HCT116 (cell line): ENCODE measurements around the gene PRKCA. TPM values are rescaled to one million over a fixed set of nuclear protein-coding genes. Genes with fewer than 3 reads are reported as not detected.

ENCODE experiments used
- ATAC-seq: fragments of 200-7000 bp; cut with Tn5 transposase; 2 replicates; pipeline ENCODE4 v1.9.1; 2020; ENCODE audit warnings: mild to moderate bottlenecking, moderate library complexity
- BruUV-seq: library from RNA; stranded (reverse); fragments of 400-500 nt; replicated peaks from 2 replicates; lab custom pipeline; 2021; lab: Mats Ljungman, UMichigan
- CTCF ChIA-PET: fragments of 300-600 bp; sonication (Branson Sonifier 250); formaldehyde crosslinking; loops from one replicate; lab custom pipeline; 2021; ENCODE audit warnings: antibody characterized with exemption; lab: Charles Lee
- POLR2A ChIA-PET: fragments of 300-600, 350-600 bp; sonication (Branson Sonifier 250); formaldehyde crosslinking; loops from one replicate; lab custom pipeline; 2021; ENCODE audit warnings: antibody characterized with exemption; lab: Charles Lee
- RAD21 ChIA-PET, 2 experiments: fragments of 300-600 bp; sonication (Branson Sonifier 250); formaldehyde crosslinking; loops; one replicate each; lab custom pipeline; 2023; ENCODE audit warnings: low total read pairs in 2 of 2; ENCODE audit not compliant: uncharacterized antibody in 2 of 2, unreplicated experiment in 2 of 2, low non-redundant PET in 1 of 2; lab: Charles Lee
- DNase-seq: peaks from one replicate; pipeline ENCODE4 v3.0.0-alpha.2; 2010; ENCODE audit warnings: low read depth, low spot score
- H2AFZ ChIP-seq: fragments of 200-600 bp; shearing (Covaris generic), sonication (generic); 2 replicates; pipeline ENCODE4 v1.6.1; 2017; ENCODE audit warnings: low read depth, mixed run types, mixed read lengths, antibody characterized with exemption, low read length; ENCODE audit not compliant: poor library complexity, severe bottlenecking
- H3K27ac ChIP-seq: 2 replicates; pipeline ENCODE4 v1.5.1; 2012; ENCODE audit warnings: low read depth, low read length
- H3K27me3 ChIP-seq: fragments of 200-600 bp; sonication (generic); 2 replicates; pipeline ENCODE4 v1.6.1; 2016; ENCODE audit warnings: mixed run types, low read length, mixed read lengths; ENCODE audit not compliant: insufficient read depth
- H3K36me3 ChIP-seq, 2 experiments: fragments of 200-500 bp in 1 of 2; fragments of 200-600 bp in 1 of 2; sonication (Bioruptor generic) in 1 of 2; sonication (generic) in 1 of 2; 2 replicates each; pipeline versions ENCODE4 v1.5.1 to v1.6.1; 2014 to 2016; ENCODE audit warnings: low read length in 2 of 2, inconsistent platforms in 1 of 2, mixed read lengths in 1 of 2, mixed run types in 1 of 2; ENCODE audit not compliant: insufficient read depth in 2 of 2, control insufficient read depth in 1 of 2
- H3K4me1 ChIP-seq, 2 experiments: fragments of 200-600 bp in 1 of 2; sonication (generic) in 1 of 2; 2 replicates each; pipeline versions ENCODE4 v1.5.1 to v1.6.1; 2012 to 2017; ENCODE audit warnings: low read length in 2 of 2, inconsistent platforms in 1 of 2, mild to moderate bottlenecking in 1 of 2, mixed read lengths in 1 of 2, mixed run types in 1 of 2, moderate library complexity in 1 of 2; ENCODE audit not compliant: insufficient read depth in 2 of 2, control insufficient read depth in 1 of 2
- H3K4me2 ChIP-seq: fragments of 200-600 bp; sonication (generic); 2 replicates; pipeline ENCODE4 v1.6.1; 2017; ENCODE audit warnings: mixed run types, low read length, mixed read lengths
- H3K4me3 ChIP-seq, 2 experiments: fragments of 200-600 bp in 1 of 2; sonication (generic) in 1 of 2; replicated peaks in 1 of 2; 2 replicates each; pipeline ENCODE4 v1.5.1; 2011 to 2016; ENCODE audit warnings: low read length in 2 of 2, control low read depth in 1 of 2, low read depth in 1 of 2, mild to moderate bottlenecking in 1 of 2, mixed read lengths in 1 of 2, mixed run types in 1 of 2
- H3K79me2 ChIP-seq: fragments of 200-600 bp; sonication (generic); 2 replicates; pipeline ENCODE4 v1.6.1; 2017; ENCODE audit warnings: mild to moderate bottlenecking, mixed run types, low read length, moderate library complexity, mixed read lengths; ENCODE audit not compliant: insufficient read depth
- H3K9ac ChIP-seq: fragments of 200-600 bp; sonication (generic); 2 replicates; pipeline ENCODE4 v1.6.1; 2016; ENCODE audit warnings: low read length, mixed read lengths
- H3K9me2 ChIP-seq: fragments of 200-600 bp; sonication (generic), shearing (Covaris generic); 2 replicates; pipeline ENCODE4 v1.6.1; 2017; ENCODE audit warnings: mixed run types, mild to moderate bottlenecking, moderate library complexity; ENCODE audit not compliant: insufficient read depth
- H3K9me3 ChIP-seq, 2 experiments: fragments of 200-500 bp in 1 of 2; fragments of 200-600 bp in 1 of 2; sonication (Bioruptor generic) in 1 of 2; sonication (generic) in 1 of 2; 2 replicates each; pipeline ENCODE4 v1.6.1; 2014 to 2017; ENCODE audit warnings: low read length in 2 of 2, mixed read lengths in 2 of 2, inconsistent platforms in 1 of 2, low read depth in 1 of 2, mild to moderate bottlenecking in 1 of 2, mixed run types in 1 of 2, moderate library complexity in 1 of 2; ENCODE audit not compliant: control insufficient read depth in 1 of 2, insufficient read depth in 1 of 2
- H4K20me1 ChIP-seq: fragments of 200-600 bp; sonication (generic), shearing (Covaris generic); 2 replicates; pipeline ENCODE4 v1.6.1; 2017; ENCODE audit warnings: mixed run types, mild to moderate bottlenecking, moderate library complexity; ENCODE audit not compliant: insufficient read depth
- CBX3 ChIP-seq: IDR thresholded peaks from 2 replicates; pipeline ENCODE4 v1.6.1; 2012; ENCODE audit warnings: low read depth
- CEBPB ChIP-seq: IDR thresholded peaks from 2 replicates; pipeline ENCODE4 v1.6.1; 2012; ENCODE audit warnings: low read depth
- EGR1 ChIP-seq: IDR thresholded peaks from 2 replicates; pipeline ENCODE4 v1.6.1; 2012; ENCODE audit warnings: low read depth
- EZH2phosphoT487 ChIP-seq: fragments of 200-600 bp; IDR thresholded peaks from 2 replicates; pipeline ENCODE4 v1.6.1; 2018; ENCODE audit warnings: antibody characterized with exemption, borderline replicate concordance
- FOSL1 ChIP-seq: IDR thresholded peaks from 2 replicates; pipeline ENCODE4 v1.6.1; 2012; ENCODE audit warnings: low read depth
- JUND ChIP-seq: IDR thresholded peaks from 2 replicates; pipeline ENCODE4 v1.6.1; 2012
- POLR2AphosphoS5 ChIP-seq: IDR thresholded peaks from 2 replicates; pipeline ENCODE4 v1.6.1; 2011; ENCODE audit warnings: mild to moderate bottlenecking, low read depth, low read length, moderate library complexity
- RAD21 ChIP-seq: IDR thresholded peaks from 2 replicates; pipeline ENCODE4 v1.6.1; 2012; ENCODE audit warnings: low read depth, mild to moderate bottlenecking
- SP1 ChIP-seq: IDR thresholded peaks from 2 replicates; pipeline ENCODE4 v1.6.1; 2012; ENCODE audit warnings: low read depth
- ZFX ChIP-seq: fragments of 450-650 bp; IDR thresholded peaks from 2 replicates; pipeline ENCODE4 v1.6.1; 2017
- ZNF274 ChIP-seq: fragments of 200-500 bp; sonication (Bioruptor generic); IDR thresholded peaks from 2 replicates; pipeline ENCODE4 v1.6.1; 2014; ENCODE audit warnings: mild to moderate bottlenecking, low read depth, low read length, inconsistent platforms
- intact Hi-C: fragments of 100-400 bp; cut with micrococcal nuclease; formaldehyde crosslinking; loops from 2 replicates; pipeline ENCODE4 v1.10.0; 2022
- total RNA-seq: library from RNA; stranded (reverse); gene quantifications from one replicate; pipeline ENCODE4 v1.2.1, GENCODE V29; 2021; ENCODE audit not compliant: unreplicated experiment
- TF ChIP-seq, protein P1 (sequence below): IDR thresholded peaks from 2 replicates; pipeline ENCODE4 v1.6.1; 2011; ENCODE audit warnings: mild to moderate bottlenecking, low read length, moderate library complexity; ENCODE audit not compliant: insufficient replicate concordance; ENCODE audit errors: extremely low read depth
- TF ChIP-seq, protein P2 (sequence below): IDR thresholded peaks from 2 replicates; pipeline ENCODE4 v1.6.1; 2012

The PRKCA gene
- total RNA-seq, 1 experiment from 2014 or later = 18.8 TPM

DNA sequence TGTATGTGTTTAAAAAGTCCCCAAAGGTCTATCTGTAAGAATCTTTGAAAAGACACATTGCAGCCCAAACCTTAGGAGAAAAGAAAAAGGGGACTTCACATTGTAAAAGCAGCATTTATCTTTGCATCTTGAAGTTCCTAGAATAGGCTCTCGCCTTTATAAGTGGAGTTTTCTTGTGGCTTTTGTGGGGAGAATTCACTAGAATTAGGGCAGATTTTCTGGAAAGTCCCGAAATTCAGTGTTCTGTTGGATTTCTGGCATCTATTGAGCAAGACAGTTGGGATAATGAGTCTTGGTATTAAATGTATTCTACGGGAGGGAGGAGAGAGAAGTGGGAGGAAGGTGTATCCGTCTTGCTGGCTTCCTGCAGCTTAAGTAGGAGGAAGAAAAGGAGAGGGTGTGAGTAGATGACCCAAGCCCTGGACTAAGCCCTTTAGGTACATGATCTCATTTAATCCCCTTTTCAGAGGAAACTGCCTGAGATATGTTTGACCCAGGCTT is 62.6 kb downstream of the PRKCA start (continued):
- TF ChIP-seq, protein P1, sequence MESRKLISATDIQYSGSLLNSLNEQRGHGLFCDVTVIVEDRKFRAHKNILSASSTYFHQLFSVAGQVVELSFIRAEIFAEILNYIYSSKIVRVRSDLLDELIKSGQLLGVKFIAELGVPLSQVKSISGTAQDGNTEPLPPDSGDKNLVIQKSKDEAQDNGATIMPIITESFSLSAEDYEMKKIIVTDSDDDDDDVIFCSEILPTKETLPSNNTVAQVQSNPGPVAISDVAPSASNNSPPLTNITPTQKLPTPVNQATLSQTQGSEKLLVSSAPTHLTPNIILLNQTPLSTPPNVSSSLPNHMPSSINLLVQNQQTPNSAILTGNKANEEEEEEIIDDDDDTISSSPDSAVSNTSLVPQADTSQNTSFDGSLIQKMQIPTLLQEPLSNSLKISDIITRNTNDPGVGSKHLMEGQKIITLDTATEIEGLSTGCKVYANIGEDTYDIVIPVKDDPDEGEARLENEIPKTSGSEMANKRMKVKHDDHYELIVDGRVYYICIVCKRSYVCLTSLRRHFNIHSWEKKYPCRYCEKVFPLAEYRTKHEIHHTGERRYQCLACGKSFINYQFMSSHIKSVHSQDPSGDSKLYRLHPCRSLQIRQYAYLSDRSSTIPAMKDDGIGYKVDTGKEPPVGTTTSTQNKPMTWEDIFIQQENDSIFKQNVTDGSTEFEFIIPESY = no peak
- TF ChIP-seq EZH2phosphoT487 = no peak
- TF ChIP-seq POLR2AphosphoS5 = no peak
- no peak for TF ChIP-seq ZFX

DNA sequence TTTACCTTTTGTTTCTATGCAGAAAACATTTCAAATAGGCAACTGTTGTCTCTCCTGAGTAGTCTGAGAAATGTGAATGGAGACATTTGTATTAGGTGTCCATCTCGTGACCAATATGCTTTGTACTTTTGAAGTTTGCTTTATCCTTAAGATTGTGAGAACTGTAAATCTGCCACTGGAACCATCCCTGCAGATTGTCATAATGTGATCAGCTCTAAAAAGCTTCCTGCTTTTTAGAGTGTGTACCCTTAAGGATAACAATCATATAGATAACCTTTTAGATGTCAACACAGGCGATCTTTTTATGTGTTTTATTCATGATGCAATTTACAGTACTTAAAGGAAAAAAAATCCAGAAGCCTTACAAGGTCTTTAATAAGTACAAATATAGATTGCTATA is 63.5 kb downstream of the PRKCA start:
- no TSS peak for BruUV-seq
- no peaks in the 10 kb centered on the region for H3K9me2 ChIP-seq
- no peak overlapping the region for H3K27ac ChIP-seq
- no peak overlapping the region for H3K4me2 ChIP-seq
- no peaks in the 10 kb centered on the region for H3K79me2 ChIP-seq
- ChIA-PET POLR2A (no interaction called here), RAD21 (no interaction called here), CTCF (no interaction called here)
- no peak overlapping the region for H2AFZ ChIP-seq
- H3K36me3 ChIP-seq = no peaks in the 10 kb centered on the region
- DNase-seq (no peak), ATAC-seq (no peak)
- no peaks in the 10 kb centered on the region for H3K9me3 ChIP-seq
- H3K9ac ChIP-seq = no peak overlapping the region
- H4K20me1 ChIP-seq = no peaks in the 10 kb centered on the region
- H3K27me3 ChIP-seq = no peaks in the 10 kb centered on the region
- no peak for TF ChIP-seq EGR1
- no peak for TF ChIP-seq RAD21
- no peak for TF ChIP-seq EZH2phosphoT487
- no peak for TF ChIP-seq JUND
- TF ChIP-seq FOSL1 = no peak
- no peak for TF ChIP-seq POLR2AphosphoS5
- TF ChIP-seq ZNF274 = no peak
- TF ChIP-seq, protein P2, sequence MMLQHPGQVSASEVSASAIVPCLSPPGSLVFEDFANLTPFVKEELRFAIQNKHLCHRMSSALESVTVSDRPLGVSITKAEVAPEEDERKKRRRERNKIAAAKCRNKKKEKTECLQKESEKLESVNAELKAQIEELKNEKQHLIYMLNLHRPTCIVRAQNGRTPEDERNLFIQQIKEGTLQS = no peak
- TF ChIP-seq CBX3 = no peak
- no peak for TF ChIP-seq ZFX
- TF ChIP-seq, protein P1 = no peak
- TF ChIP-seq CEBPB = no peak
- TF ChIP-seq SP1 = no peak
- H3K4me3 ChIP-seq = no peak overlapping the region
- H3K4me1 ChIP-seq = no peaks in the 10 kb centered on the region
- intact Hi-C loops = no loop called here
